Activated CD8-positive, alpha-beta memory T cell treated with anti-CD3 and anti-CD28 coated beads, Interleukin-2, amount 50 U/mL, for 24 hours (primary cell): ENCODE results near the gene STK32C.
"Not testable (repeated sequence)": the region's sequence is repeated elsewhere in the genome, so short reads cannot be mapped to it uniquely, and the experiment has no call there.

Experiments used
- DNase-seq: peaks from one replicate; pipeline ENCODE4 v3.0.0-alpha.2; 2020; ENCODE audit errors: extremely low read depth

Gene STK32C

DNA sequence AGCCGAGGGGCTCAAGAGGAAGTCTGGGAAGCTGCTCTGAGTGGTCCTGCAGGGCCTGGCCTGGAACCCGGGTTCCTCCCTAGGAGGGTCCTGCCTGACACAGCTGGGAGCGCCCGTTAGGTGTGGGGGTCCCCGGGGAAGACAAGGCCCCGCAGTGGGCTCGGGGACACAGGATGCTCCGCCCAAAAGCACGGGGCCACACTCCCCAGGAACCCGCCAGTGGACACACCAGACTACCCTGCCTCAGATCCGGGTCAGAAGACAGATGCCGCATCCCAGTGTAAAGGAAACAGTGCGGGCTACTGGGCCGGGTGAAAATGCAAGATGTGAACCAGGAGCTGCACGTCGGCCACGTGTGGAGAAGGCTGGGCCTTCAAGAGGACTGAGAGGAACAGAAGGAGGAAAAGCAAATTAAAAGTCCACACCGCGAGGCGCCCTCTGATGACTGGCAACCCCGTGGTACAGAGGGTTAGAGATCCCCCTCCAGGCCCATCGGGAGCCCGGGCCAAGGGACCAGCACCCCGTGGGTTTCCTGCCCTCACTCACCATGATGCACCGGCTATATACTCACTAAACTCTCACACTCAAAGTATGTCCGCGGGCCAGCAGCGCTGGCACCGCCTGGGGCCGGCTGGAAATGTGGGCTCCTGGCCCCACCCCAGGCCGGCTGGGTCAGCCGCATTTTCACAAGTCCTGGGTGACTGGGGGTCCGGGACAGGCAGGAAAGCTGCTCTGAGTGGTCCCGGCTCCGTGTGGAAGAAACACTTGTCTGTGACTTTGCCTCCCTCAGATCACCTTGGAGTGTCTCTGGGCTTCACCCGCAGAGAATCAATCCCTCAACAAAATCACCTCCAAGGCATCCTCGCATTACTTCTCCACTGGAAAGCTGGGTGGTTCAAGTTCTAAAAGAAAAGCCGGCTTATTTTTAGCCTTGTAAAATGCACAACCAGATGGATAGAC lies 6.1 kb downstream of the STK32C start:
- no peak for DNase-seq

DNA sequence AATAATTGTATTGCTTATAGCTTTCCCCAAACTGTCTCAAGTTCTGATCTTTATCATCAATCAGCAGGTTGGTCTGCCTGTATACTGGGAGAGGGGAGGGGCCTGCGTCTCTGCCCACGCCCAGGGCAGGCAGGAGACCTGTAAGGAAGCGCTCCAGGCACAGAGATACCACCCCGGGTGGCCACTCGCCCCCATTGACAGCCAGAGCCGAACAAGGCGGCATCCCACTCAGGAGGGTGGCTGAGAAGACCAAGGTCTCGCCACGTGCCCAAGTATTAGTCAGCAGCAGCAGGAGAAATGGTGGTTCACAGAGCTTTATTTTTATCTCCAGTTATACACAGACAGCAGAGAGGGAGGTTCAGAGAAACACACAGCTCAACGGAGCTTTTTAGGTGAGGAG lies 7.2 kb downstream of the STK32C start:
- no peak for DNase-seq

DNA sequence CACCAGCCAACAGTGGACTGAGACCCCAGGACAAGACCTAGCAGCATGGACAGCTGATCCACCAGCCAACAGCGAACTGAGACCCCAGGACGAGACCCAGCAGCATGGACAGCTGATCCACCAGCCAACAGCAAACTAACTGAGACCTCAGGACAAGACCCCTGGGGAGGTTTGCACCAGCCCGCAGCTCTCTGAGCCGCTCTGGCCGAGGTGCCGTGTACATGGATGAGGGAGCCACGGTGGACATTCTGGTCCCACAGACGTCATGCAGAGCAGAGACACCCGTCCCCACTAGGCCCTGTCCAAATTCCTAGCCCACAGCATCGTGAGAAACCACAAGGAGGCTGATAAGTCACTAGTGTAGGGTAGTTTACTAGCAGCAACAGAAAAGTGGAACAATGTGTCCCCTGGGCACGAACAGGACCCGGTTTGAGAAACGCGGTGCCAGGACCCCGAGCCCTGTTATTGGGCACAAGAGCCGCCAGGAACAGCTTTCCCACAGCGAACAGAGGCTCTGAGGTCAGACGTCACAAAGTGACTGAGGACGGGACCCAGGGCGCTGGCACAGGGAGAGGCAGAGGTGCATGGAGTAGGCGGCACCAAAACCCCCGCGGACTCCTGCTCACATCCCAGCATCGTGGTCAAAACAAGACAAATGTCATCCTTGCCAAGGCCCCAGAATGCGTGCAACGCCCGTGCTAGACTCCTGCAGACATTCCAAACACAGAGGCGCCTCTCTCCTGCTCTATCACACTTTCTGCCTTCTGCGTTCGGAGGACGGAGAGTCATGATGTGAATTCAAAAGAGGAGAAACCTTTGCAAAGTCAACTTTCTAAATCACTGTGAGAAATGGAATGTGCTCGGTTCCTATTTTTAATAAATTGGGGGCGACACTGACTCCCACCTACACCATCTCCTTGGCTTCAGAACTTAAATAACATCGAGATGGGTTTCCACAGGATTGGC lies 8.1 kb downstream of the STK32C start:
- no peak for DNase-seq

DNA sequence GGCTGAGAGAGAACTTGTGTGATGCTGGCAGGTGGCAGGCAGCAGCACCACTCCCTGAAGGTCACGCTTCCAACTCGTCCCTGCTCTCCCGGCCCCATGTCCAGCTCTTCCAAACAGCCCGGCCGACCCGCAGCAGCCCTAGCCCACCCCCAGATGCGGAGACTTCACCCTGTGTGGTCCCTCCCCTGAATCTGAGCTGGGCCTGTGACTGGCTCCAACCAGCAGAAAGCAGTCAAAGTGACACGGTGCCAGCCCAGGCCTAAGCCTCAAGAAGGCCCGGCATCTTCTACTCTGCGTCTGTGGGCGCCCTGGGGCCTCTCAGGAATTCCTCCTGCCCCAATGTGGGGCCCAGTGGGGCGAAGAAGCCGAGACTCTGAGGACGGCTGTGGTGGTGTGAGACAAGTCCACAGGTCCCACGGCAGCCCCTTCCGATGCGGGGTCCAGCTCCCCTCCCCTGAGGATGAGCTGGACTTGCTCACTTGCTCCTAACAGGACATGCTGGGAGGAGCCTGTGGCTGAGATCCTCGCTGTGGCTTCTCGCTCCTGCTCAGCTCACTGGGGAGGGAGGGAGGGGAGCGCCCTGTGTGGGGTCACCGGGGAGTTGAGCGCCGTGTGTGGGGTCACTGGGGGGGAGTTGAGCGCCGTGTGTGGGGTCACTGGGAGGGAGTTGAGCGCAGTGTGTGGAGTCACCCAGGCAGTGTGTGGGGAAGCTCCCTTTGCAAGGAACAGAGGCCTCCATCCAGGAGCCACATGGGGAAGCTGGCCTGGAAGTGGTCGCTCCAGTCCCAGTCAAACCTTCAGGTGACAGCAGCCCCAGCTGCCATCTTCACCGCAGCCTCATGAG lies 9.5 kb downstream of the STK32C start:
- no peak for DNase-seq

DNA sequence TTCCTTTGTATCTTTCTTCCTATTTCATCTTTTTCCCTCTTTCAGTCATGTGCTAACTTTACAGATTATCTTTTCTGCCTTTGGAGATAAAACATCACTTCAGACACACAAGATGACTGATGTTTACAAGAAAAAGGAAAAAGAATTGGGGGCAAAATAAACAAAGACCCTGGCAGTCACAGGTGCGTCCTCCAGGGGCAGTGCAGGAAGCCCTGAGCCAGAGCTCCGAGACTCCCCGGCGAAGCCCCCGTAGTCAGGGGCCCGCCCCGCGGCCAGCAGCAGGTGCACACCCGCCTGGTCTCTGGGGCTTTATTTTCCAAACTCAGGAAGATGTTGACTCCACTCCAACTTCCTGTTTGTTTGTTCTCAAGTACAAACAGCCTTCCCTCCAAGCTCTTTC lies 10.2 kb downstream of the STK32C start:
- DNase-seq = no peak

DNA sequence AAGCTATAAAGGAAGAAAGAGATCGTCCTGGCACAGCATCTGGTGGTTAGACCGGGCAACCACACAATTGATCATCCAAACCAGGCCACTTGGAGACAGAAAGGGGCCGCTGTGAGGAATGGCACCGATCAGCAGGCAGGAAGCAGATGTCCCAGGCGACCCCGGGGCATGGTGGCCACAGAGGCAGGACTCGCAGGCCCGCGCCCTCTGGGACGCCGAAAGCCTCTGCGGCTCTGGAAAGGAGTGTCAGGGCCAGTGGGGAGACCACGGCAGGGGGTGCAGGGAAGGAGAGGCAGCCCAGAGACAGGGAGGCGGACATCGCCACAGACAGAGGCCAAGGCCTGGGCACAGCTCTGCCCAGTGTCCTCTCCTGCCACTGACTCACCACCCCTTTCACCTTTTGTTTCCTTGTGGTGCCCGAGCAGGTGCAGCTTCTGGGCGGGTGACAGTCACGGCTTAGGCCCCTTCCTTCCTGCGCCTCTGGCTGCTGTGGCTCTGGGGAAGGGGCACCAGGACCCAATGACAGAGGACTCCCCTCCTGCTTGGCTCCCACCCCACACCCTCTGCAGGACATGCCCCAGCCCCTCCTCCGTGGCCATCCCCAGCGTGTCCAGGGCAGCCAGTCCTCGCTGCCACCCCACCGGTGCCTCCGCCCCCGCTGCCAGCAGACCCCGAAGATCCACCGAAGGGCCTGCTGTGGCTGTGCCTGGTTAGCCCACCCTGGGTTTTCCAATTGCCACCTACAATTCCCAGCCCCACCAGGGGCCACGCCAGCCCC lies 10.9 kb downstream of the STK32C start:
- no peak for DNase-seq

DNA sequence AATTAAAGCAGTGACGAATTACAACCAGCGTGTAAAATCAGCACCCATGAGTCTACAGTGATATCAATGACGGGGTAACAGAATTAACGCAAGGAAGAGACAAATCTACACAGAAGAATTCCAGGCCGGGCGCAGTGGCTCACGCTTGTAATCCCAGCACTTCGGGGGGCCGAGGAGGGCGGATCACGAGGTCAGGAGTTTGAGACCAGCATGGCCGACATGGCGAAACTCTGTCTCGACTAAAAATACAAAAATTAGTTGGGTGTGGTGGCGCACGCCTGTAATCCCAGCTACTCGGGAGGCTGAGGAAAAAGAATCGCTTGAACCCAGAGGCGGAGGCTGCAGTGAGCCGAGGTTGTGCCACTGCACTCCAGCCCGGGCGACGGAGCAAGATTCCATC lies 12.3 kb downstream of the STK32C start:
- not testable (repeated sequence) for DNase-seq

DNA sequence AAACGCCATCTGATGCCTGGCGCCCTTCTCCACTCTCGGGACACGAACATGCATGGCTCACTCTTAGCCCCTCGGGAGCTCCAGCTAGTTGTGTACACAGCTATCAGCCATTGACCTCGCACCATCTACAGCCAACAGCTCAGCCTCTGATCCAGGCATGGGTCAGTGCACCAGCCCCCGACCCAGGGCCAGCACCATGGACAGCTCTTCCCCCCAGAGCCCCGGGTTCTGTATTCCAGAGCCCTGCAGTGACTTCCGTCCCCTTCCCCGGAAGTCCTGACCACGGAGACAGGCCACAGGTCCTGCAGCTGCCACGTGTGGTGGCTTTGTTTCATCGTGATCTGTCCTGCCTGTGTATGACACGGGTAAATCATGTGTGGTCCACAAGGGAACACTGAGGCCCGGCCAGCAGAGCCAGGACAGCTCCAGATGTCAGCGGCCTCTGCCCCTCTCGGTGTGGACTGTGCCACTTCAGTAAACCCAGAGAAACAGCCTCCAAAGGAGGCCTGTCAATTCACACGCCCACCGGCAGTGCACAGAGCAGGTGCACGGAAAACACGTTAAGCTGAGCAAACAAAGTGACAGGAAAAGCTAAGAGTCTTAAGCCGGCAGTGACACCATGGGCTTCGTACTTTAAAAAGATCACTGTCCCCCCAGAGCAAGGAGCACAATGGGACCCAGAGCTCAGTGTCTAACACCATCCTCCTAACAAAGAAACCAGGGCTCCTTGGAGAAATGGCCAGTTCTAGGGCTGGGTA lies 13.0 kb downstream of the STK32C start:
- DNase-seq = no peak

DNA sequence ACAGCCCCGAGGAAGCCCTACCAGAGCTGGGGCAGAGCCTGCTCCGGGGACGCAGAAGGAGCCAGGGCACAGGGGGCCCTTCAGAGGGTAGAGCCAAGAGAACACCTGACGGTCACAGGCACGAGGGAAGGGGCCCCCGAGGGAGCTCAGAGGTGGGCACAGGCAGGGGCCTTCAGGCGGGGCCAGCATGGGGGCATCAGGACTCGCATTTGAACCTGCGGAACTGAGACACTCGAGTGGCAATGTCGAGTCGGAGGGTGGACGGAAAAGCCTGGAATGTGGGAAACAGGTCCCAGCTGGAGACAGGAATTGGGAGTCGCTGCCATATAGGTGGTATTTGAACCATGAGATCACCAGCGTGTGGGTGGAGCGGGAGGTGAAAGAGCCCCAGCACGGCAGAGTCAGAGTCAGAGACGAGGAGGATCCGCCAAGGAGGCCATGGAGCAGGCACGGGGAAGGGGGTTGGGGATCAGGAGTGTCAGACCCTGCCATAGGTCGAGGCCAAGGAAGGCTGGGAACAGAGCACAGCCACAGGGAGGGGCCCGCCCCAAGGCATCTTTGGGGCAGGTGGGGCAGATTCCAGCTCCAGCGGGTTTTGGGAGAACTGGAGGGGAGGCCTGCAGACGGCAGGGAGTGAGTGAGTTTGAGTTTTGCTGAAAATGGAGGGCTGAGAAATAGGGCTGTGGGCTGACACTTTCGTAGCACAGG lies 13.8 kb downstream of the STK32C start:
- DNase-seq = no peak

DNA sequence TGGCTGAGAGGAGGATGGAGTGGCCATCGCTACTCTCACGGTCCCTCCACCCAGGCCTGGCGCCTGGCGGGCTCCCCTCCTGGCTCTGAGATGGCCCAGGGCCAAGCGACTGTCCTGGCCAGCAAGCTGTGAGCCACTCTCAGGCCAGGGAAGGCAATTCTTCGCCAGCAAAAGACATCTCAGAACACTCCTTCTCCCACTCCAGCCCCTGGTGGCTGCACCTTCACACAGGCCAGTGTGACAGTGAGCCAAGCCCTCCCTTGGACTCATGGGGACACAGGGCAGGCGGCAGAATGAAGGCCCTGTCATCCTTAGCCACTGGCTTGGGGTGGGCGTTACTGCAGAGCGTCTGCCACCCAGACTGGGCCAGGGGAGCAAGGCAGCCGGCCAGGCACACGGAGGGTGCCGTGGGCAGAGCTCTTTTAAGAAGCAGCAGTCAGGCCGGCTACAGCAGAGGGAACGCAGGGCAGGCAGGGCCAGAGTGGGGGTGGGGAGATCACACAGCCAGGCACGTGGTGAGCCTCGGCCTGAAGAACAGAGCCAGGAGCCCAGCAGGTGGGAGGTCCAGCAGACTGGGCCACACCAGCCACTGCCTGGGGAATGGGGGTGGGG lies 14.4 kb downstream of the STK32C start:
- DNase-seq = no peak

DNA sequence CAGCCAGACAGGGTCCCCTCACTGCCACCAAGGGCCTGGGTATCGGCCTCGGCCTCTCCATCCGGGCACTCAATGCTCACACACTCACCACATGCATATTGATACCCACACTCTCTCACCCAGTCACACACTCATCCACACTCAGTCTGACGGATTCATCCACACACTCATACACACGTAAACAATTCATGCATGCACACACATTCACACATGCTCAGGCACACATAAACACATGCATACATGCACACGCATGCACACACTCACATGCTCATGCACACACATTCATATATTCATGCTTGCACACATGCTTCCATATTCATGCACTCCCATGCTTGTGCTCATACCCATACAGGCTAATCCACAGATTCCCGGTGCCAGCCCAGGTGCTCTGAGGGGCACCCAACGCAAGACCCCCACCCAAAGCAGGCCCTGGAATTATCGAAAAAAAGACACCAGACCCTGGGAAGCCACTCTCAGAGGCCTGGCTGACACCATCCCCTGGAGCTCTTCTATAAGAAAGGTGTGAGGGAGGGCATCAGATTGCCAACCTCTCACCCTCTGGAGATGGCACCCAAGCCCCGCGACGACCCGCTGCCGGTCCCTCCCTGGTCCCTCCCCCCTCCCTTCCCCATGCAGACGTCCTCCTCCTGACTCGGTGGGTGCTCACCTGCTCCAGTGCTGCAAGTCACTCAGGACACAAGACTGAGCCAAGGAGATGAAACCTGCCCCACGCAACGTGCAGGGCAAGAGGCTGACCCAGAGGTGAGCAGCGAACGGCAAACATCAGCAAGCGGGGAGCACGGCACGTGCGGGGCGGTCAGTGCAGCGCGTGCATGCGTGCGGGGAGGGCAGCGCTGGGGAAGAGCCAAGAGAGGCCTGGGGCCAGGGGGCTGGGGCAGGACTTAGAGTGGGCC lies 15.2 kb downstream of the STK32C start:
- DNase-seq = no peak

DNA sequence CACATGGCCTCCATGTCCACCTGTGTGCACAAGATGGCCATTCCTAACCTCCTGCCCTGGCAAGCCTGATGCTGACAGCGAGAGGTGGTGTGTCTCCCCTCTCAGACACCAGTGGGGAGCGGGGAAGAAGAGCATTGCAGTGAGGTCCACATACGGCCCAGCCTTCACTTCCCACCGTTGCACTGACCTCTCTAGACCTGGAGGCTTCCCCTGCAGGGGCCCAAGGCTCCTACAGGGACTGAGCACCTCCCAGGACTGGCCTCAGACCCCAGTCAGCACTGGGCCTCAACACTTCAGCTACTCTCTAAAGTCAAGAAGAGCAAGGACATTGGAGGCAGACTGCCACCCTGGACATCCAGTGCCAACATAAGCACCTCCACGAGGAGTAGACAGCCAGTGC lies 15.9 kb downstream of the STK32C start:
- DNase-seq = no peak

DNA sequence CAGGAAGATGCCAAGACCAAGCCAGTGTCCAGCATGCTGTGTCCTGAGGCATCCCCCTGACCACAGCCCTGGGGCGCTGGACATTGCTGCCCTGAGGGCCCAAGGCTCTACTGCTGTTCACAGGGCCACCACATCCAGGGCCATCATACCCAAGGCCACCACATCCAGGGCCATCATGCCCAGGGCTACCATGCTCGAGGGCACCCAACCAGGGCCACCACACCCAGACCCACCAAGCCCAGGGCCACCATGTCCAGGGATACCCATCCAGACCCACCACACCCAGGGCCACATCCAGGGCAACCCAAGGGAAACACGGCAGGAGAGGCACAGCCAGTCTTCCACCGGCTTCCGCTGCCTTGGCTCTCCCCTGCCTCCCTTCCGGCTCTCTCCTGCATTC lies 17.1 kb downstream of the STK32C start:
- no peak for DNase-seq

DNA sequence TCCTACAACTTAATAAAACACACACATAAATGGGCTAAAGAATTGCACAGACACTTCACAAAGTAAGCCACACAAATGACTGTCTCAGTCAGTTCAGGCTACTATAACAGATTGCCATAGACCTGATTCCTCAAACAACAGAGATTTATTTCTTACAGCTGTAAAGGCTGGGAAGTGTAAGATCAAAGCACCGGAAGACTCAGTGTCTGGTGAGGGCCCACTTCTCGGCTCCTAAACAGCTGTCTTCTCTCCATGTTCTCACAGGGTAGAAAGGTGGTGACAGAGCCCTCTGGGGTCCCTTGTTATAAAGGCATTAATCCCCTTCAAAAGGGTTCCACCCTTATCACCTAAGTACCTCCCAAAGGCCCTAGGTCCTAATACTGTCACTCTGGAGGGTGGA lies 18.3 kb downstream of the STK32C start:
- no peak for DNase-seq

DNA sequence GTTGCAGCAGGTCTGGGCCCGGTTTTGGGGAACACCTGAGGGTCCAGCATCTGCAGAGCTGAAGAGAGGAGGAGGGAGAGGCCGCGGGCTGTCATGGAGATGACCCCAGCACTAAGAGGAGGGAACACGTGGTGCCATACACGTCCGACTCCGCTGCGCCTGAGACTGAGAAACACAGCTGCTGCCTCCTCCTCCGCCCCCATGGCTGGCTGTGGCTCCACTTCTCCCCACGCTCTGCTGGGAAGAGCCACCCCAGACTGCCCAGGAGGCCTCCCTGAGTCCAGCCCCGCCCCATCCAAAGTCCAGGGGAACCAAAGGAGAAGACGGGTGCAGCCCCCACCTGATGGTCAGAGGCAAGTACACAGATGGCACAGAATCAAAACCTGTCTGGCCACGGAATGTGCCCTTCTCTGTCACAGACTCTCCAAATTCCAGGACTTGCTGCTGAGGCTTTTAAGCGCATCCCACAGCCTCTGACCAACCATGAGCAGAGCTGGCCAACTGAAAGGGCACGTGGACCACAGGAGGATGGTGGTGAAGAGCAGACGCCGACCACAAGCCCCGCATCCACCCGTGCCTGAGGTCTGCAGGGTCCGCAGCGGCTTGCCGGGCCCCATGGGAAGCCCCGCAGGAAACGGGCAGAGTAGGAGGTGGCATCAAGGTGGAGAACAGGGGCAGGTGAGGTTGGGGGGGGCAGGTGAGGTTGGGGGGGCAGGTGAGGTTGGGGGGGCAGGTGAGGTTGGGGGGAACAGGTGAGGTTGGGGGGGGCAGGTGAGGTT lies 24.0 kb downstream of the STK32C start:
- DNase-seq = no peak

DNA sequence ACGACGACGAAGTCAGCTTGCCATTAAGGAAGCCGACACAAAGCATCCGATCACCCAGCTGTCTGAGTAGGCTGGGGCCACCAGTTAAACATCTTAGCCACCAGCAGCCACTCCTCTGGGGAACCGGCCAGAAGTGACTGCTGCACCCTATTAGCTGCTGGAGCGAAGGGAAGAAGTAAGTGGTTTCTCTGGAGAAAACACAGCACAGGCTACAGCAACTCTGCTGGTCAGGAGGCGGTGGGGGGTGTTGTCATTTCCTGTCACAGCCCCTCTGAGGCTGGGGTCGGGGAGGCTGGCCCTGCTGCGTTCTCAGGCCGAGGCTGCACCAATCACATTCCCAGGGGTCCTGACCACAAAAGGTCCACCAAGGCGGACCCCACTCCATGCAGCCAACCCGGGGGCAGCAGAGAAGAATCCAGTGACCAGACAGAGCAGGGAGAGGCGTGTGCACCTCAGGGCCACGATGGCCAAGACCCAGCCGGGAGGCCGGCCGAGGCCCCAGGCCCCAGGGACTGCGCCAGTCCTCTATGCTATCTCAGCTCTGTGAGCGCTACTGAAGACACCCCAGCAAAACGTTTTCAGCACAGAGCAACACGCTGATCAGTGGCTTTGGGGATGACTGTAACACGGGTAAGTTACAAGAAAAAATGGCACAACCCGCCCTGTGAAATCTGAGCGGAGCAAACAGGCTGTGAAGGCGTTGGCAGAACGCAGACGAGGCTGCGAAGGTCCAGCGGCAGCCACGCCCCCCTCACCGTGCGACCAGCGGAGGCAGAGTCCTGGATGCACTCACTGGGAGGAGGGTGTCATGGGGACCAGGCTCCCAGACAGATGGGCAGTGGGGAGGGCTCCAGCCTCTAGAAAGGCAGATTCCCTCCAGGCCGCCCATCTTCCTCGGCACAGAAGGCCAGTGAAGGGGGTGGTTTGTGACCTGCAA lies 24.8 kb downstream of the STK32C start:
- no peak for DNase-seq
